ENCODE results near the gene SMURF1. TPM values are rescaled to one million over a fixed set of nuclear protein-coding genes. Genes with fewer than 3 reads are reported as not detected.

The SMURF1 gene
- total RNA-seq, 6 donors from 2014 or later, result 33.0 to 54.4 (median 45.9) TPM

GRCh38 chr7:99128076-99128950 is 15.6 kb downstream of the SMURF1 start:
- TF ChIP-seq POLR2AphosphoS5 (IDR thresholded peaks at IDR 0.05), result peak in 1 of 2 donors; percentile 16
- peak in 2 of 4 donors; percentile 58 to 84 for TF ChIP-seq EP300 (IDR thresholded peaks at IDR 0.05)
- TF ChIP-seq, protein P1, sequence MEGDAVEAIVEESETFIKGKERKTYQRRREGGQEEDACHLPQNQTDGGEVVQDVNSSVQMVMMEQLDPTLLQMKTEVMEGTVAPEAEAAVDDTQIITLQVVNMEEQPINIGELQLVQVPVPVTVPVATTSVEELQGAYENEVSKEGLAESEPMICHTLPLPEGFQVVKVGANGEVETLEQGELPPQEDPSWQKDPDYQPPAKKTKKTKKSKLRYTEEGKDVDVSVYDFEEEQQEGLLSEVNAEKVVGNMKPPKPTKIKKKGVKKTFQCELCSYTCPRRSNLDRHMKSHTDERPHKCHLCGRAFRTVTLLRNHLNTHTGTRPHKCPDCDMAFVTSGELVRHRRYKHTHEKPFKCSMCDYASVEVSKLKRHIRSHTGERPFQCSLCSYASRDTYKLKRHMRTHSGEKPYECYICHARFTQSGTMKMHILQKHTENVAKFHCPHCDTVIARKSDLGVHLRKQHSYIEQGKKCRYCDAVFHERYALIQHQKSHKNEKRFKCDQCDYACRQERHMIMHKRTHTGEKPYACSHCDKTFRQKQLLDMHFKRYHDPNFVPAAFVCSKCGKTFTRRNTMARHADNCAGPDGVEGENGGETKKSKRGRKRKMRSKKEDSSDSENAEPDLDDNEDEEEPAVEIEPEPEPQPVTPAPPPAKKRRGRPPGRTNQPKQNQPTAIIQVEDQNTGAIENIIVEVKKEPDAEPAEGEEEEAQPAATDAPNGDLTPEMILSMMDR (IDR thresholded peaks at IDR 0.05), result no peak
- Histone ChIP-seq H3K27me3 (no peaks in the 10 kb centered on the region), H3K9me3 (no peaks in the 10 kb centered on the region), H3K27ac (peak overlapping the region; percentile 57 to 74 (median 59)), H3K36me3 (no peaks in the 10 kb centered on the region), H3K4me3 (no peak overlapping the region), H3K4me1 (peaks cover 53 to 89% (median 74%) of the 10 kb centered on the region in 4 donors)
- DNase-seq (no peak), ATAC-seq (ENCODE audit: low FRiP score in 2 of 2) (no peak)
- WGBS, 2 donors, result 69 to 75% methylated on average over 11 of the region's 11 CpGs

GRCh38 chr7:99127636-99128035 is 16.3 kb downstream of the SMURF1 start:
- Histone ChIP-seq H3K4me1 (peaks cover 46 to 84% (median 73%) of the 10 kb centered on the region in 4 donors), H3K27ac (peak overlapping the region; percentile 57 to 74 (median 66)), H3K27me3 (no peaks in the 10 kb centered on the region), H3K4me3 (no peak overlapping the region), H3K36me3 (no peaks in the 10 kb centered on the region), H3K9me3 (no peaks in the 10 kb centered on the region)
- DNase-seq (no peak), ATAC-seq (ENCODE audit: low FRiP score in 2 of 2) (peak in 1 of 2 donors; percentile 50)
- no peak for TF ChIP-seq EP300 (IDR thresholded peaks at IDR 0.05)
- no peak for TF ChIP-seq POLR2AphosphoS5 (IDR thresholded peaks at IDR 0.05)
- TF ChIP-seq POLR2A (IDR thresholded peaks at IDR 0.05), result no peak
- TF ChIP-seq, protein P1 (IDR thresholded peaks at IDR 0.05), result no peak
- WGBS, 2 donors, result 78 to 83% methylated on average over 6 of the region's 6 CpGs

DNA sequence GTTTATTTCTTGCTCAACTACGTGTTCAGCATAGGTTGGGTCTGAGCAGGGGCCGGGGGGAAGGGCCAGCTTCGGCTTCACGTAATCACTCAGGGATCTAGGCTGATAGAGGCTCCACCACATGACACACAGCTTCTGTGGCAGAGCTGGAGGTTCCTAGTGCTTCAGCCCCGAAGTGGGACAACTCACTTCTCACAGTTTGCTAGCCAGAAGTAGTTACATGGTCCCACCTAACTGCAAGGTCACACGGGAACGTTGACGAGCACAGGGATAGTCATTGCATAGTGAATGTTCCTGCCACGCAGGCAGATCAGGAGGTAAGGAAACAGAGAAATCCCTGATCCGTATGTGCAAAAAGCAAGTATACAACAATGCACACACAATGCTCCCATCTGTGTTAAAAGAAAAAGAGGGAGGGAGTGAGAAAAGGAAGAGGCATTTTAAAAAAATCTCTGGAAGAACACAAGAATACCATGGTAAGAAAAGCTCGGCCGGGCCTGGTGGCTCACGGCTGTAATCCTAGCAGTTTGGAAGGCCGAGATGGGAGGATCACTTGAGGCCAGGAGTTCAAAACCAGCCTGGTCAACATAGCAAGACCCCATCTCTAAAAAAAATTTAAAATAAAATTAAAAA is 16.9 kb downstream of the SMURF1 start:
- no peaks in the 10 kb centered on the region for H3K27me3 ChIP-seq
- H3K4me3 ChIP-seq, result no peak overlapping the region
- peak in 1 of 2 donors; percentile 82 for DNase-seq
- H3K9me3 ChIP-seq, result no peaks in the 10 kb centered on the region
- ATAC-seq (ENCODE audit: low FRiP score in 2 of 2), result peak; percentile 78 to 80
- TF ChIP-seq, protein P1 (IDR thresholded peaks at IDR 0.05), result no peak
- TF ChIP-seq EP300 (IDR thresholded peaks at IDR 0.05) (peak in 1 of 4 donors; percentile 7), POLR2A (IDR thresholded peaks at IDR 0.05) (peak in 1 of 4 donors; percentile 26), POLR2AphosphoS5 (IDR thresholded peaks at IDR 0.05) (peak; percentile 39 to 44)
- 57 to 66% methylated on average over 14 of the region's 14 CpGs for WGBS, 2 donors
- H3K4me1 ChIP-seq, result peaks cover 48 to 81% (median 70%) of the 10 kb centered on the region in 4 donors
- no peaks in the 10 kb centered on the region for H3K36me3 ChIP-seq
- H3K27ac ChIP-seq, result peak overlapping the region; percentile 57 to 74 (median 66)

DNA sequence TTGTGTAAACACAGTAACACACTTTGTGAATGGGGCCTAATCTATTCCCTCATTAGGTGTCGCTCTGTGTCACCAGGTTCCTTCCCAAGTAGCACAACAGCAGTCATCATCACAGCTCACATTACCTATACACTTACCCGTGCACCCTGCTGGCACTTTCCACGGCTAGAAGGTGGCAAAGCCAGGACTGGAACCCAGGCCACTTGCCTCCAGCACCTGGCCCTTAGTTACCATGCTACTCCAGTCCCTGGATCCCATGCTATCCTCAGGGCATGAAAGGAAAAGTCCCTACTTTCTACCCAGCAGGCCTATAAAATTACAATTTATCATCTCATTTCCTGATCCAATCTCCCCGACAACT is 18.4 kb downstream of the SMURF1 start:
- Histone ChIP-seq H3K27me3 (no peaks in the 10 kb centered on the region), H3K36me3 (no peaks in the 10 kb centered on the region), H3K4me1 (peaks cover 64 to 86% (median 78%) of the 10 kb centered on the region in 4 donors), H3K27ac (peak overlapping the region; percentile 72 to 74 (median 72)), H3K4me3 (no peak overlapping the region), H3K9me3 (no peaks in the 10 kb centered on the region)
- ATAC-seq (ENCODE audit: low FRiP score in 2 of 2) (no peak), DNase-seq (no peak)
- TF ChIP-seq POLR2AphosphoS5 (IDR thresholded peaks at IDR 0.05), result no peak
- TF ChIP-seq, protein P1 (IDR thresholded peaks at IDR 0.05), result no peak
- no peak for TF ChIP-seq EP300 (IDR thresholded peaks at IDR 0.05)
- no peak for TF ChIP-seq POLR2A (IDR thresholded peaks at IDR 0.05)
- 66 to 93% methylated on average over 4 of the region's 4 CpGs for WGBS, 2 donors
